Osteoblast (primary cell): ENCODE measurements around the gene ALKBH4. TPM values are rescaled to one million over a fixed set of nuclear protein-coding genes. Genes with fewer than 3 reads are reported as not detected.
"Not testable (repeated sequence)": the region's sequence is repeated elsewhere in the genome, so short reads cannot be mapped to it uniquely, and the experiment has no call there.

Experiments used
- DNase-seq: peaks from one replicate; pipeline ENCODE4 v3.0.0; 2011; ENCODE audit warnings: low spot score, mixed read lengths; ENCODE audit not compliant: insufficient read length; ENCODE audit errors: missing footprints
- H2AFZ ChIP-seq: 2 replicates; pipeline ENCODE4 v1.6.0; 2011; ENCODE audit warnings: mild to moderate bottlenecking, low read length
- H3K27ac ChIP-seq: 2 replicates; pipeline ENCODE4 v1.5.1; 2011; ENCODE audit warnings: mild to moderate bottlenecking, low read depth, low read length, moderate library complexity
- H3K27me3 ChIP-seq: 2 replicates; pipeline ENCODE4 v1.6.0; 2012; ENCODE audit warnings: mild to moderate bottlenecking, control low read depth, inconsistent platforms, low read length, moderate library complexity; ENCODE audit not compliant: insufficient read depth
- H3K36me3 ChIP-seq: 2 replicates; pipeline ENCODE4 v1.5.1; 2011; ENCODE audit warnings: mild to moderate bottlenecking, low read length, control low read depth, moderate library complexity; ENCODE audit not compliant: insufficient read depth
- H3K4me1 ChIP-seq: 2 replicates; pipeline ENCODE4 v1.5.1; 2011; ENCODE audit warnings: mild to moderate bottlenecking, low read length, control low read depth, moderate library complexity; ENCODE audit not compliant: insufficient read depth
- H3K4me2 ChIP-seq: 2 replicates; pipeline ENCODE4 v1.6.0; 2011; ENCODE audit warnings: mild to moderate bottlenecking, low read length; ENCODE audit not compliant: insufficient read depth
- H3K4me3 ChIP-seq: fragments of 200-600 bp; sonication (generic); 3 replicates; pipeline ENCODE4 v1.5.1; 2012; ENCODE audit warnings: mild to moderate bottlenecking, low read length, inconsistent platforms; ENCODE audit not compliant: insufficient read depth
- H3K79me2 ChIP-seq: 2 replicates; pipeline ENCODE4 v1.6.0; 2012; ENCODE audit warnings: mild to moderate bottlenecking, low read length, control low read depth, inconsistent platforms; ENCODE audit not compliant: insufficient read depth
- H3K9me3 ChIP-seq: 2 replicates; pipeline ENCODE4 v1.5.1; 2011; ENCODE audit warnings: low read depth, low read length, control low read depth
- H4K20me1 ChIP-seq: 2 replicates; pipeline ENCODE4 v1.6.0; 2012; ENCODE audit warnings: mild to moderate bottlenecking, low read length, control low read depth; ENCODE audit not compliant: insufficient read depth
- total RNA-seq: library from RNA; depleted of rRNA; stranded (reverse); fragments of >200 nt; gene quantifications from 2 replicates; pipeline ENCODE4 v1.2.3, GENCODE V29; 2012

Gene ALKBH4
- total RNA-seq, 1 donor = 16.3 TPM

DNA sequence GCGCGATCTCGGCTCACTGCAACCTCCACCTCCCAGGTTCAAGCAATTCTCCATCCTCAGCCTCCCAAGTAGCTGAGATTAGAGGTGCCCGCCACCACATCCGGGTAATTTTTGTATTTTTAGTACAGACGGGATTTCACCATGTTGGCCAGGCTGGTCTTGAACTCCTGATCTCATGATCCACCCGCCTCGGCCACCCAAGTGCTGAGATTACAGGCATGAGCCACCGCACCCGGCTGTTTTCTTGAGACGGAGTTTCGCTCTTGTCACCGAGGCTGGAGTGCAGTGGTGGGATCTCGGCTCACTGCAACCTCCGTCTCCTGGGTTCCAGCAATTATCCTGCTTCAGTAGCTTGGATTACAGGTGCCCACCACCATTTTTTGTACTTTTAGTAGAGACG lies 33.7 kb upstream of the ALKBH4 start:
- H3K27ac ChIP-seq, H2AFZ ChIP-seq, H3K4me1 ChIP-seq, H4K20me1 ChIP-seq, DNase-seq, H3K36me3 ChIP-seq, H3K79me2 ChIP-seq, H3K9me3 ChIP-seq, H3K27me3 ChIP-seq, H3K4me3 ChIP-seq, H3K4me2 ChIP-seq: not testable (repeated sequence)

GRCh38 chr7:102497308-102497707 lies 32.6 kb upstream of the ALKBH4 start:
- not testable (repeated sequence) for H3K9me3 ChIP-seq, H3K4me1 ChIP-seq, H4K20me1 ChIP-seq, DNase-seq, H3K36me3 ChIP-seq, H3K4me3 ChIP-seq, H3K27me3 ChIP-seq, H3K79me2 ChIP-seq, H2AFZ ChIP-seq, H3K27ac ChIP-seq, H3K4me2 ChIP-seq

- not testable (repeated sequence) for H3K4me2 ChIP-seq, H3K4me3 ChIP-seq, H3K27me3 ChIP-seq, H3K79me2 ChIP-seq, H3K4me1 ChIP-seq, H3K36me3 ChIP-seq, H4K20me1 ChIP-seq, DNase-seq, H2AFZ ChIP-seq, H3K27ac ChIP-seq, H3K9me3 ChIP-seq
These were observed 32.2 kb upstream of the ALKBH4 start for GRCh38 chr7:102496861-102497260.

- H3K27ac ChIP-seq, H3K9me3 ChIP-seq, H2AFZ ChIP-seq, DNase-seq, H3K79me2 ChIP-seq, H3K4me1 ChIP-seq, H3K4me3 ChIP-seq, H4K20me1 ChIP-seq, H3K36me3 ChIP-seq, H3K4me2 ChIP-seq, H3K27me3 ChIP-seq: not testable (repeated sequence)
These were observed 29.9 kb upstream of the ALKBH4 start for GRCh38 chr7:102494473-102495149.

DNA sequence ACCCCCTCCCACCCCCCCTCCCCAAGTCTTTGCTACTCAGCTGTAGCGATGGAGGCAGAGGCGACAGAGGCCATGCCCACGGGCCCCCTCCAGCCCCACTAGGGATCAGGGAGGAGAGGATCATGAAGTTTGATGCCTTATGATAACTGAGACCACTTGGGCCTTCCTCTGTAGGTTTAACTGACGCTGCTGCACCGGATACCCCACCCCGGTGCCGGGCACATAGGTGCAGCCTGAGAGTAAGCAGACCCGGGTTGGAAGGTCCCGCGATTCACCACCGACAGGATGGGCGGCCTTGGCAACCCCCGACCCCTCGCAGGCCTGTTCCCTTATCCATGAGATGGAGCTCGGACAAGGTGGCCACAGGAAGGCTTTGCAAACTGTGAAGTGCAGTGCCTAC lies 29.4 kb upstream of the ALKBH4 start:
- not testable (repeated sequence) for H3K27ac ChIP-seq, H3K79me2 ChIP-seq, H3K4me3 ChIP-seq, H3K27me3 ChIP-seq, H4K20me1 ChIP-seq, H3K4me2 ChIP-seq, H3K4me1 ChIP-seq, H2AFZ ChIP-seq, H3K9me3 ChIP-seq, H3K36me3 ChIP-seq, DNase-seq

DNA sequence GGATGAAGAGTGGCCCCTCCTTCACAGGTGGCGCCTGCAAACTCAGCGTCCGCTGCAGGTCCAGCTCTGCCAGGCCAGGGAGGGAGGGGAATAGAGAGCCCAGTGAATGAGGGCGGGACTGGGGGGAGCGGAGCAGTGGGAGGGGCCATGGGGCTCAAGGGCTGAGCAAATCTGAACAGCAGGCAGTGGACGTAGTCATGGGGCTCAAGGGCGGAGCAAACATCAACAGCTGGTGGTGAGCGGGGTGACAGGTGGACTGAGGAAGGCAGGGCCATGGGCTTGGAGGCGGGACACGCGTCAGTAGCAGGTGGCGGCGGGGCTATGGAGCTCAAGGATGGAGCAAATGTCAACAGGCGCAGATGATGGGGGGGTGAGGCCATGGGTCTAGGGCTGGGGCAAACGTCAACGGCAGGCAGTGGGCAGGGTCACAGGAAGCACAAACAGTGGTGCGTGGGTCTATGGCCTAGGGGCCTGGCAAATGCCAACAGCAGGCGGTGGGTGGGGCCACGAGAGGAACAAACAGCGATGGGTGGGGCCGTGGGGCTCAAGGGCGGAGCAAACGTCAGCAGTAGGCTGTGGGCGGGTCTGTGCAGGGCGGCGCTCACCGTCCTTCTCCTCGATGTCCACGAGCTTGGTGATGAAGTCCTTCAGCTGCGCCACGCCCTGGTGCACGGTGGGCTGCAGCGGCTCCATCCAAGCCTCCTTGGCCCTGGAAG lies 28.7 kb upstream of the ALKBH4 start:
- not testable (repeated sequence) for H3K36me3 ChIP-seq, H3K9me3 ChIP-seq, H4K20me1 ChIP-seq, H3K4me1 ChIP-seq, H2AFZ ChIP-seq, H3K79me2 ChIP-seq, H3K27ac ChIP-seq, DNase-seq, H3K4me3 ChIP-seq, H3K27me3 ChIP-seq, H3K4me2 ChIP-seq

- not testable (repeated sequence) for H3K9me3 ChIP-seq, H2AFZ ChIP-seq, H3K4me3 ChIP-seq, H3K27me3 ChIP-seq, H3K4me1 ChIP-seq, H3K79me2 ChIP-seq, DNase-seq, H3K36me3 ChIP-seq, H3K4me2 ChIP-seq, H3K27ac ChIP-seq, H4K20me1 ChIP-seq
These were observed 25.9 kb upstream of the ALKBH4 start for GRCh38 chr7:102490529-102491075.

DNA sequence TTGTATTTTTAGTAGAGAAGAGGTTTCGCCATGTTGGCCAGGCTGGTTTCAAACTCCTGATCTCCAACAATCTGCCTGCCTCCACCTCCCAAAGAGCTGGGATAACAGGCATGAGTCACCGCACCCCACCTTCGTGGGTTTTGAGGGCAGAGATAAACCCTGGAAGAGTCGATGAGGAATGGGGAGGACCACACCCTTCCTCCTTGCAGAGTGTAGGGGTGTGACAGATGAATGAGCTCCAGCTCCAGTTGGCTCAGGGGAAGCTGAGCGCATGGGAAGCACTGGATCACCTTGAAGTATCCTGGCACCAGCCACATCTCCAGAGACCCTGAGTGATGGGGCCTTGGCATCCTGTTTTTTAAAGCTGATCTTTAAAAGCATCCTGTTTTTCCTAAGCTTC lies 19.7 kb upstream of the ALKBH4 start:
- H3K4me2 ChIP-seq, DNase-seq, H3K79me2 ChIP-seq, H3K4me1 ChIP-seq, H4K20me1 ChIP-seq, H3K27ac ChIP-seq, H3K27me3 ChIP-seq, H3K4me3 ChIP-seq, H3K36me3 ChIP-seq, H2AFZ ChIP-seq, H3K9me3 ChIP-seq: not testable (repeated sequence)

GRCh38 chr7:102481962-102482361 lies 17.3 kb upstream of the ALKBH4 start:
- not testable (repeated sequence) for H3K4me3 ChIP-seq

More at GRCh38 chr7:102481962-102482361, 17.3 kb upstream of the ALKBH4 start:
- DNase-seq, H4K20me1 ChIP-seq, H3K79me2 ChIP-seq, H3K9me3 ChIP-seq, H3K4me2 ChIP-seq, H3K27me3 ChIP-seq, H3K4me1 ChIP-seq, H3K36me3 ChIP-seq, H3K27ac ChIP-seq, H2AFZ ChIP-seq: not testable (repeated sequence)
